Measurements from ENCODE around the gene PTS.

PTS gene

DNA sequence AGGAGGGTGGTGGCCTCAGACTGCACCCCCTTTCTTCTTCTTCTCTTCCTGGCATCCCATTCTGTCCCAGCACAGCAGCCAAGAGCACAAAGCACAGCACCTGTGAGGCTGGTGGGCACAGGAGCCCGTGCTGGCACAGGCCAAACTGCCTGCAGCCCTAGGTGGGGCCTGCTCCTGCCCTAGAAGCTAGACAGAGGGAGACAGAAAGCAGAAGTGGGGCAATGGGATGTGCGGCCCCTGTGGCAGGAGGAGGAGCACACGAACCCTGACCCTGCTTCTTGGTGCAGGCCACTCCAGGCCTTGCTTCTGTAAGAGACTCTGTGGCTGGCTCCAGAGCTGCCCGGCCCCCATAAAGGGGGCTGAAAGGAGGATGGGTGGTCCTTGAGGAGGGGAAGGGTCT, 3.9 kb upstream of the PTS start:
- ATAC-seq, result no peak
- TF ChIP-seq, protein P1, sequence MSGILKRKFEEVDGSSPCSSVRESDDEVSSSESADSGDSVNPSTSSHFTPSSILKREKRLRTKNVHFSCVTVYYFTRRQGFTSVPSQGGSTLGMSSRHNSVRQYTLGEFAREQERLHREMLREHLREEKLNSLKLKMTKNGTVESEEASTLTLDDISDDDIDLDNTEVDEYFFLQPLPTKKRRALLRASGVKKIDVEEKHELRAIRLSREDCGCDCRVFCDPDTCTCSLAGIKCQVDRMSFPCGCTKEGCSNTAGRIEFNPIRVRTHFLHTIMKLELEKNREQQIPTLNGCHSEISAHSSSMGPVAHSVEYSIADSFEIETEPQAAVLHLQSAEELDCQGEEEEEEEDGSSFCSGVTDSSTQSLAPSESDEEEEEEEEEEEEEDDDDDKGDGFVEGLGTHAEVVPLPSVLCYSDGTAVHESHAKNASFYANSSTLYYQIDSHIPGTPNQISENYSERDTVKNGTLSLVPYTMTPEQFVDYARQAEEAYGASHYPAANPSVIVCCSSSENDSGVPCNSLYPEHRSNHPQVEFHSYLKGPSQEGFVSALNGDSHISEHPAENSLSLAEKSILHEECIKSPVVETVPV (CRISPR knock-in tag; IDR thresholded peaks at IDR 0.05), result no peak
- TF ChIP-seq SNAI2 (CRISPR knock-in tag; IDR thresholded peaks at IDR 0.05) (no peak), BACH2 (CRISPR knock-in tag; IDR thresholded peaks at IDR 0.05; ENCODE audit: borderline replicate concordance) (no peak), ZC3H10 (CRISPR knock-in tag; IDR thresholded peaks at IDR 0.05) (no peak), CSDC2 (CRISPR knock-in tag; IDR thresholded peaks at IDR 0.05) (no peak), TCF4 (CRISPR knock-in tag; IDR thresholded peaks at IDR 0.05; ENCODE audit: borderline replicate concordance) (no peak), ZNF8 (CRISPR knock-in tag; IDR thresholded peaks at IDR 0.05) (no peak)

DNA sequence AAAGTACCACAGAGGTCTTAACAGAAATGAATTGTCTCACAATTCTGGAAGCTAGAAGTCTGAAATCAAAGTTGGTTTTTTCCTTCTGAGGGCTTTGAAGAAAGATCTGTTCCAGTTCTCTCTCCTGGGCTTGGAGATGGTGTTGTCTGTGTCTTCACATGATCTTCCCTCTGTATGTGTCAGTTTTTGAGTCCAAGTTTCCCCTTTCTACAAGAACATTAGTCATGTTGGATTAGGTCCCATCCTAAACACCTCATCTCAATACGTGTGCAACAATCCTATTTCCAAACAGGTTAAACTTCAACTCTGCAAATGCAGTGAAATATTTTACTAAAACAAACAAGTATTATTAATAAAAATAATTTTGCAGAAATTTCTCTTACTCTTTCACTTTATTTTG, 3.1 kb upstream of the PTS start:
- TF ChIP-seq PPARA (CRISPR knock-in tag; IDR thresholded peaks at IDR 0.05; ENCODE audit: borderline replicate concordance) (no peak), SNAI2 (CRISPR knock-in tag; IDR thresholded peaks at IDR 0.05) (no peak), ARNTL (CRISPR knock-in tag; IDR thresholded peaks at IDR 0.05; ENCODE audit: borderline replicate concordance, low read depth) (no peak), ZNF565 (CRISPR knock-in tag; conservative IDR thresholded peaks at IDR 0.05; ENCODE audit: low read depth) (no peak), GLIS3 (CRISPR knock-in tag; IDR thresholded peaks at IDR 0.05) (no peak), ISL1 (CRISPR knock-in tag; IDR thresholded peaks at IDR 0.05) (no peak), ZC3H10 (CRISPR knock-in tag; IDR thresholded peaks at IDR 0.05) (no peak), ESRRG (CRISPR knock-in tag; IDR thresholded peaks at IDR 0.05) (no peak)
- TF ChIP-seq, protein P2, sequence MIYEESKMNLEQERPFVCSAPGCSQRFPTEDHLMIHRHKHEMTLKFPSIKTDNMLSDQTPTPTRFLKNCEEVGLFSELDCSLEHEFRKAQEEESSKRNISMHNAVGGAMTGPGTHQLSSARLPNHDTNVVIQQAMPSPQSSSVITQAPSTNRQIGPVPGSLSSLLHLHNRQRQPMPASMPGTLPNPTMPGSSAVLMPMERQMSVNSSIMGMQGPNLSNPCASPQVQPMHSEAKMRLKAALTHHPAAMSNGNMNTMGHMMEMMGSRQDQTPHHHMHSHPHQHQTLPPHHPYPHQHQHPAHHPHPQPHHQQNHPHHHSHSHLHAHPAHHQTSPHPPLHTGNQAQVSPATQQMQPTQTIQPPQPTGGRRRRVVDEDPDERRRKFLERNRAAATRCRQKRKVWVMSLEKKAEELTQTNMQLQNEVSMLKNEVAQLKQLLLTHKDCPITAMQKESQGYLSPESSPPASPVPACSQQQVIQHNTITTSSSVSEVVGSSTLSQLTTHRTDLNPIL (CRISPR knock-in tag; IDR thresholded peaks at IDR 0.05; ENCODE audit: low read depth), result no peak
- TF ChIP-seq, protein P3, sequence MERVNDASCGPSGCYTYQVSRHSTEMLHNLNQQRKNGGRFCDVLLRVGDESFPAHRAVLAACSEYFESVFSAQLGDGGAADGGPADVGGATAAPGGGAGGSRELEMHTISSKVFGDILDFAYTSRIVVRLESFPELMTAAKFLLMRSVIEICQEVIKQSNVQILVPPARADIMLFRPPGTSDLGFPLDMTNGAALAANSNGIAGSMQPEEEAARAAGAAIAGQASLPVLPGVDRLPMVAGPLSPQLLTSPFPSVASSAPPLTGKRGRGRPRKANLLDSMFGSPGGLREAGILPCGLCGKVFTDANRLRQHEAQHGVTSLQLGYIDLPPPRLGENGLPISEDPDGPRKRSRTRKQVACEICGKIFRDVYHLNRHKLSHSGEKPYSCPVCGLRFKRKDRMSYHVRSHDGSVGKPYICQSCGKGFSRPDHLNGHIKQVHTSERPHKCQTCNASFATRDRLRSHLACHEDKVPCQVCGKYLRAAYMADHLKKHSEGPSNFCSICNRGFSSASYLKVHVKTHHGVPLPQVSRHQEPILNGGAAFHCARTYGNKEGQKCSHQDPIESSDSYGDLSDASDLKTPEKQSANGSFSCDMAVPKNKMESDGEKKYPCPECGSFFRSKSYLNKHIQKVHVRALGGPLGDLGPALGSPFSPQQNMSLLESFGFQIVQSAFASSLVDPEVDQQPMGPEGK (CRISPR knock-in tag; IDR thresholded peaks at IDR 0.05; ENCODE audit: borderline replicate concordance), result no peak
- TF ChIP-seq, protein P1 (CRISPR knock-in tag; IDR thresholded peaks at IDR 0.05), result no peak
- no peak for ATAC-seq

DNA sequence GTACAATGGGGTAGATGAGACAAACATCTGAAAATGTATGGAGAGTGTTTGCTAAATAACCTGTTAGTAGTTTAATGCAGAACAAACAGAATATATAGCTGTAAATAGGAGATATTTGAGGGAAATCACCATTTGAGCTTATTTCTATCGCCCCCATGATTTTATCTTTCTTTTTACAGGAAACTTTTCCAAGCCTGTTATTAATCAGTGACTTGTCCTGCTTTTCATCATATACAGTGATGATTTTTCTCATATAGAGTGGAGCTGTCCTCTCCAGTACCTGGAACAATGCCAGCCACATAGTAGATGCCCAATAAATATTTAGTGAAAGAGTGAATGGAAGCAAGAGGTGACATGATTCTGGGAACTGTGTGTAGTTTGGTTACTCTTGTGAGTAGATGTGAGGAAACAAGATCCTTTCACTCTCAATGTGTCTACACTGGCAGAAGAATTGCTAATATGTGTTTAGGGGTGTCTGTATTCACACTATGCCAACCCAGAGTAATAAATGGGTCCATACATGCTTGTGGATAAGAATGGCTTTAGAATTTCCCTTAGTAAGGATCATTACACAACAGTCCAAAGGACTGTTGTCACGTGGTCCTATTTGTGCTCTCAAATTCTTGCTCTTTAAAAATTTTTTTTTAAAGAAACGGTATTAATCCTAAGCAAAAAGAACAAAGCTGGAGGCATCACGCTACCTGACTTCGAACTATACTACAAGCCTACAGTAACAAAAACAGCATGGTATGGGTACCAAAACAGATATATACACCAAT, 2.3 kb upstream of the PTS start:
- ATAC-seq, result no peak
- TF ChIP-seq TCF4 (CRISPR knock-in tag; IDR thresholded peaks at IDR 0.05; ENCODE audit: borderline replicate concordance) (peak; percentile 65; the same call in 1 of the 2 replicates), ISL1 (CRISPR knock-in tag; IDR thresholded peaks at IDR 0.05) (peak; percentile 25; the same call in 1 of the 2 replicates)
- TF ChIP-seq, protein P3 (CRISPR knock-in tag; IDR thresholded peaks at IDR 0.05; ENCODE audit: borderline replicate concordance), result no peak

DNA sequence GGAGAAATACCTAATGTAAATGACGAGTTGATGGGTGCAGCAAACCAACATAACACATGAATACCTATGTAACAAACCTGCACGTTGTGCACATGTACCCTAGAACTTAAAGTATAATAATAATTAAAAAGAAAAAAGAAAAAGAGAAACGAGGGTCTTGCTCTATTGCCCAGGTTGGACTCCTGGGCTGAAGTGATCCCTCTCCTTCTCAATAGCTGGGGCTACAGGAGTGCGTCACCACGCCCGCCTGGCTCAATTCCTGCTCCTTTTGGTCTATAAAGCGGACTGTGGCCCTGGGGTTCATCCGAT, 521 bp upstream of the PTS start:
- ATAC-seq, result no peak
- no peak for TF ChIP-seq ARNTL (CRISPR knock-in tag; IDR thresholded peaks at IDR 0.05; ENCODE audit: borderline replicate concordance, low read depth)
- no peak for TF ChIP-seq RARB (CRISPR knock-in tag; IDR thresholded peaks at IDR 0.05)
- no peak for TF ChIP-seq OSR1 (CRISPR knock-in tag; IDR thresholded peaks at IDR 0.05)
- TF ChIP-seq CSDC2 (CRISPR knock-in tag; IDR thresholded peaks at IDR 0.05), result no peak
- TF ChIP-seq ZFP3 (CRISPR knock-in tag; IDR thresholded peaks at IDR 0.05), result no peak
- TF ChIP-seq ESRRG (CRISPR knock-in tag; IDR thresholded peaks at IDR 0.05), result no peak
- TF ChIP-seq PPARA (CRISPR knock-in tag; IDR thresholded peaks at IDR 0.05; ENCODE audit: borderline replicate concordance), result no peak
